ENCODE results near the gene KLK7. TPM values are rescaled to one million over a fixed set of nuclear protein-coding genes. Genes with fewer than 3 reads are reported as not detected.

KLK7 gene
- total and polyA plus RNA-seq, 12 donors = 0.03 to 0.06 TPM; not detected in 10

DNA sequence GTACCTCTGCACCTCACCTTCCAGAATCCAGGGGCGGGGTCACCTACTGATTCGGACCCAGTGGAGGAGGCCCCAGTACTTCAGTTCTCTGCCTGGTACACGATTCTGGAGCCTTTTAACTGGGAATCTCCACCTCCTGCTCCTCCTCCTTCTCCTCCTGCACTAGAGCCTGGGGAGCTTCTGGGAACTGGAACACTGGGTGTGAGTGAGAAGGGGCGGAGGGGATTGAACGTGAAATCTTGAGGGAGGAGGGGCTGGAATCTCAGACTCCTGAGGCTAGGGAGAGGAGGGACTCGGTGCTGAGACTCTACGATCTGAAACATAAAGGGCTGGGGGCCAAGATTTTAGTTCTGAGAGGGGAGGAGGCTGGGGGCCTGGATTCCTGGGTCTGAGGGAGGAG is 17.8 kb upstream of the KLK7 start, which contains the start of gene KLK8:
Gene KLK8, minus strand, starts transcription at position 90 of the 400 bp plus-strand sequence. CDS start 437 bp downstream, outside the sequence.
- intact Hi-C loops (cut with DNase I) = no loop called here
- H3K9me3 ChIP-seq (replicated peaks in 1 of 3) = no peaks in the 10 kb centered on the region
- H3K4me3 ChIP-seq = no peak within 1 kb of the TSS
- no peaks in the 10 kb centered on the region for H3K4me1 ChIP-seq (replicated peaks in 1 of 2)
- H3K27ac ChIP-seq = no peak within 1 kb of the TSS
- WGBS, 4 donors = 25 to 34% (median 27%) methylated on average over 6 to 7 of the region's 7 CpGs
- no peak for TF ChIP-seq POLR2A (IDR thresholded peaks at IDR 0.05)
- TF ChIP-seq, protein P1, sequence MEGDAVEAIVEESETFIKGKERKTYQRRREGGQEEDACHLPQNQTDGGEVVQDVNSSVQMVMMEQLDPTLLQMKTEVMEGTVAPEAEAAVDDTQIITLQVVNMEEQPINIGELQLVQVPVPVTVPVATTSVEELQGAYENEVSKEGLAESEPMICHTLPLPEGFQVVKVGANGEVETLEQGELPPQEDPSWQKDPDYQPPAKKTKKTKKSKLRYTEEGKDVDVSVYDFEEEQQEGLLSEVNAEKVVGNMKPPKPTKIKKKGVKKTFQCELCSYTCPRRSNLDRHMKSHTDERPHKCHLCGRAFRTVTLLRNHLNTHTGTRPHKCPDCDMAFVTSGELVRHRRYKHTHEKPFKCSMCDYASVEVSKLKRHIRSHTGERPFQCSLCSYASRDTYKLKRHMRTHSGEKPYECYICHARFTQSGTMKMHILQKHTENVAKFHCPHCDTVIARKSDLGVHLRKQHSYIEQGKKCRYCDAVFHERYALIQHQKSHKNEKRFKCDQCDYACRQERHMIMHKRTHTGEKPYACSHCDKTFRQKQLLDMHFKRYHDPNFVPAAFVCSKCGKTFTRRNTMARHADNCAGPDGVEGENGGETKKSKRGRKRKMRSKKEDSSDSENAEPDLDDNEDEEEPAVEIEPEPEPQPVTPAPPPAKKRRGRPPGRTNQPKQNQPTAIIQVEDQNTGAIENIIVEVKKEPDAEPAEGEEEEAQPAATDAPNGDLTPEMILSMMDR (IDR thresholded peaks at IDR 0.05) = no peak
- H3K36me3 ChIP-seq (replicated peaks in 1 of 2) = no peaks in the 10 kb centered on the region
- DNase-seq = no peak
- peaks cover 24% of the 10 kb centered on the region for H3K27me3 ChIP-seq

DNA sequence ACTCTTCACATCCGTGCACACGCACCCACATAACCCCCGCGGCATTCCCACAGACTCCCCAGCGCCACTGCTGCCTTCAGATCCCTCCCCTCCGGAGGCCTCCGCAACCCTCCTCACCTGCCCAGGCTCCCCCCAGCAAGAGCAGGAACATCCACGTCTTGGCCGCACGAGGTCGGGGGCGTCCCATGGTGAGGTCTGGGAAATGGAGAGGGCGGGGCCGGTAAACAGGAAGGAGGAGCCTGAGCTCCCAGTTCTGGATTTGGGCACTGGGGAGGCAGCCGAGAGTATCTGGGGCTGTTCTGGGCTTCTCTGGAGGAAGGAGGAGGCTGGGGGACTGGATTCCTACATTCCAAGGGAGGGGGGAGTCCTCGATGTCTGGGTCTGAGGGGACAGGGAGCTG is 17.3 kb upstream of the KLK7 start:
- intact Hi-C loops (cut with DNase I) = no loop called here
- Histone ChIP-seq H3K27me3 (peaks cover 23% of the 10 kb centered on the region), H3K36me3 (replicated peaks in 1 of 2) (no peaks in the 10 kb centered on the region)

GRCh38 chr19:51000426-51000825 is 16.7 kb upstream of the KLK7 start:
- intact Hi-C loops (cut with DNase I) = no loop called here
- no peaks in the 10 kb centered on the region for H3K4me1 ChIP-seq (replicated peaks in 1 of 2)
- no peaks in the 10 kb centered on the region for H3K36me3 ChIP-seq (replicated peaks in 1 of 2)
- TF ChIP-seq, protein P1 (IDR thresholded peaks at IDR 0.05) = no peak
- no peak for TF ChIP-seq POLR2A (IDR thresholded peaks at IDR 0.05)
- no peak for DNase-seq
- H3K27ac ChIP-seq = no peak overlapping the region
- peaks cover 23% of the 10 kb centered on the region for H3K27me3 ChIP-seq
- H3K9me3 ChIP-seq (replicated peaks in 1 of 3) = no peaks in the 10 kb centered on the region
- H3K4me3 ChIP-seq = no peak overlapping the region
- WGBS, 4 donors = 65 to 82% (median 76%) methylated on average over 4 to 10 of the region's 10 CpGs

More for the DNA sequence above, 17.3 kb upstream of the KLK7 start:
- H3K4me3 ChIP-seq = no peak overlapping the region
- WGBS, 4 donors = 33 to 46% (median 40%) methylated on average over 8 to 16 of the region's 16 CpGs
- no peak overlapping the region for H3K27ac ChIP-seq
- no peak for TF ChIP-seq POLR2A (IDR thresholded peaks at IDR 0.05)
- TF ChIP-seq, protein P1 (IDR thresholded peaks at IDR 0.05) = no peak
- DNase-seq = no peak
- H3K4me1 ChIP-seq (replicated peaks in 1 of 2) = no peaks in the 10 kb centered on the region
- no peaks in the 10 kb centered on the region for H3K9me3 ChIP-seq (replicated peaks in 1 of 3)

- intact Hi-C loops (cut with DNase I) = no loop called here
- H3K27me3 ChIP-seq = peaks cover 22% of the 10 kb centered on the region
- no peak overlapping the region for H3K27ac ChIP-seq
- WGBS, 4 donors = 55 to 82% (median 65%) methylated on average over 4 of the region's 4 CpGs
- DNase-seq = no peak
- H3K9me3 ChIP-seq (replicated peaks in 1 of 3) = no peaks in the 10 kb centered on the region
- no peaks in the 10 kb centered on the region for H3K36me3 ChIP-seq (replicated peaks in 1 of 2)
- TF ChIP-seq, protein P1 (IDR thresholded peaks at IDR 0.05) = no peak
- TF ChIP-seq POLR2A (IDR thresholded peaks at IDR 0.05) = no peak
- no peak overlapping the region for H3K4me3 ChIP-seq
- no peaks in the 10 kb centered on the region for H3K4me1 ChIP-seq (replicated peaks in 1 of 2)
Observed at GRCh38 chr19:50998686-50999085, 15.0 kb upstream of the KLK7 start.
